Renal pelvis (tissue), 4 donors: ENCODE results near the gene GOLM1. TPM values are rescaled to one million over a fixed set of nuclear protein-coding genes. Genes with fewer than 3 reads are reported as not detected.

Experiments
- DNase-seq: peaks from one replicate; pipeline ENCODE4 v3.0.0-alpha.2; 2013
- polyA plus RNA-seq, 3 donors: library from polyadenylated mRNA; unstranded; fragments of 120-200 nt; gene quantifications; one replicate each; pipeline ENCODE4 v1.2.1, GENCODE V29; 2013; ENCODE audit not compliant: insufficient read length in 3 of 3

The GOLM1 gene
- polyA plus RNA-seq, 3 donors = 142 to 154 (median 148) TPM

DNA sequence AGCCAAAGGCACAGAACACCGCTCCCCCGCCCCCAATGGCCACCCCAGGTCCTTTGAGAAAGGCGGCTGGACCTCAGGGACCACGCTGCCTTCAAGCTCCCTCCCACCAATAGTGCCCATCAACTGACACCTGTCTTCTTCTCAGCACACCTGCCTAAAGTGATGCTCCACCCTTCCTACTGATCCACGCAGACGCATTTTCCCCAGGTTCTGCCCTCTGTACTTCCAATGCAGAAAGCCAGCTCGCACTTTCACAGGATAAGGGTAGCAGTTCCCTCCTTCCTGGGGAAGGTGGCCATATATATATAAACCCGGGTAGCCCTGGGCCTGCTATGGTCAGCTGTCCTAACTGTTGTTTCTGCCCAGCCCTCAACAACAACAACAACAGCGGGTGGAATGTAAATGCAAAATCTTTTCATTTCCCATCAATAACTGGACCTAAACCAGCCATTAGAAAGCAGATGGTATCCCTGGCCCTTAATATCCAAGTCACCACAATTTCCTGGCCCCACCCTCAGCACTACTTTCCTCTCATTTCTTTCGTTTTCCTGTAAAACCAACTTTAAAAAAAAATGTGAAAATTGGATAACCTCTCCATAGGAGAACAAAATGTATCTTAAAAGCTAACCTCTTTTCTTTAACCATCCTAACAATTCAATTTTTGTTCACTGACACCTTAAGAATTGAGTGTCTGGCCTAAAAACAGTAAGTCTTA, 1.7 kb downstream of the GOLM1 start:
- DNase-seq = no peak

DNA sequence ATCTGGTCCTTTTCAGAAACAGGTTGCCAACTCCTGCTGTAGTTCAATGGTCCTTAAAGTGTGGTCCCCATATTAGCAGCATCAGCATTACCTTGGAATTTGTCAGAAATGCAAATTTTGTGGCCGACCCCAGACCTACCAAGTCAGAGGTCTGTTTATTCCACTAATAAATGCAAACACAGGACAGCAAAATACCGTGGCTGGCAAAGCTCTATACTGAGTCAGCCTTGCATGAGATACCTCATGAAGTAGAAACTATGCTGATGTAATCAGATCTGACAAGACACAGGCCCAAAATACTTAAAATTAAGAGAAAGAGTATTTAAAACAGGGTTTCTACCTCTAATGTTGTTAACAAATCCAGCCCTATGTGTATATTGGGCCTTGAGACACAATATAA, 3.0 kb downstream of the GOLM1 start:
- no peak for DNase-seq

DNA sequence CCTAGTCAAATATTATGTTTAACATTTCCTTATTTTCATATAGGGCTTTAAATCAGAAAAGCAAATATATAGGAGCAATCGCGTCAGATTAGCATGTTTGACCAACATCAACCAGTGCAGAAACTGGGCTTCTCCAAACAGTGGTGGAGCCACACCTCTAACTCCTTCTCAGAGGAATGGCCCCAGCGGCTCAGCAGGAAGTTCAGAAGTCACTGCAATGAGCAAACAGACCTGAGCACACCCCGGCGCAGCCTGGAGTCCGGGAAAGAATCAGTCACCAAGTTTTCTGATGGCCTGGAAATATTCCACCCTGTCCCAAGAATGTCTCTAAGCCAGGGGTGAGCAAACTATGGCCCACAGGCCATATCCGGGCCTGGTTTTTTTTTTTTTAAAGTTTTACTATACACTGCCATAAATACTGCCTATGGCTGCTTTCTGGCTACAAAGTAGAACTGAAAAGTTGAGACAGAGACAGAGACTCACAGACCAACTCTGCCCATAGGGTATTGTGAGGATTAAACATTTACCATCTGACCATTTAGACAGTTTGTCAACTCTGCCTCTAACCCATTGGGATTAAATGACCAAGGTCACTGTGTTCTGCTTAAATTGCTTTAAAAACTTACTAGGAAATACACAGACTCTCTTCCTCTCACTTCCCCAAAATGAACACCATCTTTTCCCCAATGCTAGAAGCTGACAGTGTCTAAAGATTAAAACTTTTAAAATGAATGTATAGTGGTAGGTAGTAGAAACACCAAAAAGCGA, 5.4 kb downstream of the GOLM1 start:
- DNase-seq = peak; percentile 36

DNA sequence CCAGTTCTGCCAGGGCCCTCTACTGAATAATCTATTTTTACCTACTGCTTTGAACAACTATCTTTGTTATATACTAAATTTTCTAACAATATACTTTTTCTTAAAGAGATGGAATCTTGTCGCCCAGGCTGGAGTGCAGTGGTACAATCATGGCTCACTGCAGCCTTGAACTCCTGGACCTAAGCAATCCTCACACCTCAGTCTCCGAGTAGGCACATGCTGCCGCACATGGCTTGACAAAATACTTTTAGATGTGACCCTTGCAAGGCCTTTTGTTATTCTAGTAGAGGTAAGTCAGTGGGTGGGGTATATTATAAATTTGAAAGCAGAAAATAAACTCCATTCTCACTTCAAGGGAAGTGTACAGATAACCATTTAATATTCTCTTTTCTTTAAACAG, 7.9 kb downstream of the GOLM1 start:
- DNase-seq = no peak

DNA sequence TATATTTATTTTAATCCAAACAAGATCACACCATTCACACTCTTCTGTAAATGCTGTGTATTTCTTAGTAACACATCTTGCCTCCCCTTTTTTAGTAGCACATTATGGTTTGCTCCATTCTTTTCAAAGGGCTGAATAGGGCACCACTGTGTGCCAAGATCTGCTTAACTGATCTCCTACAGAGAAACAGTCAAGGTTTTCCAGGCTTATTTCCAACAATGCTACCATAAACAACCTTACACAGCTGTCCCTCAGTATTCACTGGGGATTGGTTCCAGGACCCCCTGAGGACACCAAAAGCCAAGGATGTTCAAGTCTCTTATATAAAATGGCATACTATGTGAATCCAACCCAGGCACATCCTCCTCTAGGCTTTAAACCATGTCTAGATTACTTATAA, 16.5 kb downstream of the GOLM1 start:
- no peak for DNase-seq

DNA sequence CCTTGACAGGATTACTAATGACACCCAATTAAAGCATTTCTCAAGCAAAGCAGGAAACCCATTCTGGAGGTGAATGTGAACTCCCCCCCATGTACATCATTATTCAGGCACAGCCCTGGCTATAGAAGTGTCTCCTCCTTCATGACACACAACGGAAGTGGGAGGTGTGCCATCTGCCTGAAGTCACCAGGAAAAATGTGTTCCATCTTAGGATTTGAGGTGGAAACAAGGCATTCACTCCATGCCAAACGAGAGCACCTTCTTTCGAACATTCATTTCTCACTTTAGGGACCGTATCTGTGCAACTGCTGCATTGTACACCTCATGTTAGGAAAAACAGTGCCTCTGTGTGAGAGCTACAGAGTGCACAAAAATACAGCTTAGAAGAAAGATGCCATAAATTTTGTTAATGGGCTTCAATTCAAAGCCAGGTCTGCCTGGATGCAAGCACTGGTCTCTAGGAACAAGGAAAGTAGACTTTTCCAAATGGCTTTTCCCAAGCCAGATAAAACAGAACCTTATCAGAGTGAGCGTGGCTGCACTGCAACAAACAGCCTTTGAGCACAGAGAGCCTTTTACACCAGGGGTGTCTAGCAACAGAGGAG, 19.4 kb downstream of the GOLM1 start:
- DNase-seq = peak; percentile 78

DNA sequence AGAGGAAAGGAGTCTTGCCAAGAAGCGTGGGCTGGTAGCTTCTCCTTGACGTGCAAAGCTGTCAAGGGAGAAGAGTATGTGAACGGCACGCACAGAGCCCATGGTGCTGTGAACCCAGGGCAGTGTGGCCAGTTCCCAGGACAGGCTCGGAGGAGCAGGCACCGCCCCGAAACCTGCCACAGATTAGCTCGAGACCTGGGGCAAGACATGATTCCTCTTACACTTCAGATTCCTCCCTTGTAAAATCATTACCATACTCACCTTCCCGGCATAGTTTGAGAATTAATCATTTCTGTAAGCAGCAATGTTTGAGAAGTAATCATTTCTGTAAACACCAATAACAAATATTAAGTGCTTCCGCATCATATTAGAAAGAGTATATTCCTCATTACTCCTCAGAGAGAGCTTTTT, 19.9 kb downstream of the GOLM1 start:
- DNase-seq = peak; percentile 48

DNA sequence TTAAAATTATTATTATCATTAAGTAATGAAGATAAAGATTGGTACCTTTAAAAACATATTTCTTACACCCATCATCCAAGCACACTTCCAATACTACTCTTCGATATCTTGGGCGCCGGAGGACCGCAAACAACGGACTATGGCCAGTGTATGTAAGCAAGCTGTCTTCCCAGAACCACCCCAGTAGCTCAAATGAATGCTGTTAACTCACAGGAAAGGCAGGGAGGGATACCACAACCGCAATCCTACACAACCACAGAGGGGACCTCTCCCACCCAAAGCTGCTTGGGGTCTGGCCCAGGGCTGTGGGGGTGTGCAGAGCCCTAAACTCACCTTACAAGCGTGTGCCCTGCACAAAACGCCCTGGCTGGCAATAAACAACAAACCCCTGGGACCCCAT, 20.6 kb downstream of the GOLM1 start:
- DNase-seq = no peak

DNA sequence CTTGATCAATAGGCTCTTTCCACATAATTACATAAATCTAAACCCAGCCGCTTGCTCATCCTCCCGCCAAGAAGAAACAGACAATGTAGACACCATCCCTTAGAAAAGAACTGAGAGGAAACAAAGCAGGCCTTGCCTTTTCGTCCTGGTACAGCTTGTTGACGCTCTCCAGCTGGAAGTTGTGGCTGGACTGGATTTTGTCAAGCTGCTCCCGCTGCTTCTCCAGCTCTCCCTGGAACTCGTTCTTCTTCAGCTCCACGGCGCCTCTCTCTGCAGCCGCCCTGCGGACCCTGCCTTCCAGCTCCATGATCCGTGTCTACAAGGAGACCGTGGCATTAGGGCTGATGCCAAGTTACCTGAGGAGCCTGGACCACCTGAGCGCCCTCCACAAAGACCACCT, 22.1 kb downstream of the GOLM1 start:
- peak; percentile 35 for DNase-seq

DNA sequence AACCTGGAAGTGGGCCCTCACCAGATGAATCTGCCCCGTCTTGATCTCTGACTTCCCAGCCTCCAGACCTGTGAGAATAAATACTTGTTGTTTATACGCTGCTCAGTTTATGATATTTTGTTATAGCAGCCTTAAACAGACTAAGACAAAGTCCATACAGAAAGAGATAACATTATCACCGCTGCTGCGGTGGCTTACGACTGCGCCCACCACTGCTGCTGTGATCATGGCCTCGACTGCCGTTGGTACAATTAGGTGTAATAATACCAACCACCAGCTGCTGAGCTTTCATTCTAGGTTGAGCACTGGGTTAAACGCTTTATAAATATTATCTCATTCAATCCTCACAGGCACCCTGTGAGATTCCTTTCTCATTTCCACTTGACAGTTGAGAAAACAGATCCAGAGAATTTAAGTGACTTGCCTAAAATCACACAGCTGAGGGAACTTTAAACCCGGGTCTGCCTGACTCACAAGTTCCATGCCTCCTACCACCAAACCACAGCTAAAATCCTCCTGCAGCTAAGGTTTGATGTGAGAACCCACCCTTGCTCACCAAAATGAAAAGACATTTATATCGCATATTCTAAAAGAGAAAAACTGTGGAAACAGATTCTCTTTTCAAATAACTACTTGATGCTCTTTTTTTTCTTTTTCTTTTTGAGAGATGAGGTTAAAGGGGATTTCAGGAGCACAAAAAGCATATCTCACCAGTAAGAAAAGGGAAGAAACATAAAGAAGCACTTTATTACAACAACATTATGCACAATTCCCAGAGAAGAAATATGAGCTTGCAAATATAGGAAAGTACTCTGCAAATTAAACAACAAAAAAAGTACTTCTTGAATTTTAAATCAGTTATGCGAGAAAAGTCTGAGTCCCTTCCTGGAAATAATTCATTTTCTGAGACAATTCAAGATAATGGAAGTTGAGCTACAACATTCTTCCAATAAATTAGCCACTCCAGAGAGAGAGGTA, 23.9 kb downstream of the GOLM1 start:
- no peak for DNase-seq

DNA sequence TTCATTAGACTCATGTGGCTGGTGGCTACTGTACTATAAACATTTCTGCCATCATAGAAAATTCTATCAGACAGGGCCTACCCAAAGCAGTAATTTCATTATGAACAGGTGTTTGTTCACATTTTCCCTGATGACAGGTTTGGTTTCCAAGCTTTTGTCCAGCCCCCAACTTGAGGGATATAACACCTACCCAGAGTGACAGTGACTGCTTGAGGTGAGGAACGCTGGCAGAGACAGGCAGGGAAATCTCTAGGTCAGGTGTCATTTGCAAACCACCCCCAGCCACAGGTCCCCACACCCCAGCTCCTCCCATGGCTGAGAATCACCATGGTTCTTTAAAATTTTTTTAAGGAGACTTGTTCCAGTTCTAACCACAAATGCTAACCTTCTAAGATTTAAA, 25.5 kb downstream of the GOLM1 start:
- no peak for DNase-seq

DNA sequence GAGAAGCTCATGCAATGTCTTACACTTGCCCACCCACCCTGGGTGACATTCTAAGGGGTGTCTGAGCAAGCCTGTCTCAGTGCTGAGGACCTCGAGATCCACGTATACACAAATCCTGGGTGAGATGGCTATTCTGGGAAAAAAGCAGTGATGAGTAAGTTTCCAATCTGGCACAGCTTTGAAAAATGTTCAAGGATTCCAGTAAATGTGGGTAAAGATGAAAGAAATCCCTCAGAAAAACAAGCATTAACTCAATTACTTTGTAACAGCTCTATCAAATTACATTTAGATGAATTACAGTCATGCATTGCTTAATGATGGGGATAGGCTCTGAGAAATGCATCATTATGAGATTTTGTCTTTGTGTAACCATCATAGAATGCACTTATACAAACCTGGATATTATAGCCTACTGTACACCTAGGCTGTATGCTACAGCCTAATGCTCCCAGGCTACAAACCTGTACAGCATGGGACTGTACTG, 26.9 kb downstream of the GOLM1 start:
- no peak for DNase-seq

DNA sequence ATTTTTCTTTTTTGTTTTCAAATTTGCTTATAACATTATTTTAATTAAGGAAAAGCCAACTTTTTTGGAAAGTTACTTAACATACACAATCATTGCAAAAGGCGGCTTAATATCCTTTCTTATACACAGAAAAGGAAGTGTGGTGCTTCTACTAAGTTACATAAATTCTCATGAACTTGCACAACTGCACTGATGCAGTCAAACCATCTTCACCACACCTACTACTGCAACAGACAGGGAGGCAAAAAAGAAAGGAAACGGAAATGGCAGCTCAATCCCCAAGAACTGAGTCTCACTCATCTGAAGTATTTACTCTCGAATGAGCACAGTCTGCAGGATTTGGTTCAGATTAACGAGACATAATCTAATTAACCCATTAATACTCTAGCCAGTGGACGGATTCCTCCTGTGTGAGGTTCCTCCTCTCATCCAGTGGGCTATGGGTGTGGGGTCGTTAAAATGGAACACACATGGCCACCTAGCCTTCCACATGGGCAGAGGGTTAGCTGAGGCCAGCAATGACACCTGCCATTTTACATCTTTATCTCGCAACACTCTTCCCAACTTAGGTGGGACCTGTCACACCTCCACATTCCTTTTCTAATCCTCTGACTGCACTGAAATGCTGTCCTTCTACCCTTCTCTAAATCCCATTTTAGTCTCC, 30.0 kb downstream of the GOLM1 start:
- DNase-seq = no peak

DNA sequence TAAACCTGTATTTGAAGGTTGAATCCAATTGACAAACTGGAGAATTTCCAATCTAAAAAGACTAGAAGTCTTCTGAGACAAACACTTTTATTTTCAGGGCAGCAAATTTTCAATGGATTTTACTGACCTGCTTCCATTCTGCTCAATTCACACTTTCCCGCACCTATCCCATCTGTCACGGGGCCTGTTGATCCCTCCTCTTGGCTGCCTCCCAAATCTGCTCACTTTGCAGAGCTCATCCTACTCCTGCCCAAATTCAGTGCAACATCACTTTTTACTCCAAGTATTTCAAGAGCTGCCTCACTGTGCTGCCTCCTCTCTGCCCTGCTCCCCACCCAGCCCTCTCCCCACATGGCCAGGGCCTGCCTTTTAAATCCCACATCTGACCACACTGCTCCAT, 35.1 kb downstream of the GOLM1 start:
- DNase-seq = no peak

DNA sequence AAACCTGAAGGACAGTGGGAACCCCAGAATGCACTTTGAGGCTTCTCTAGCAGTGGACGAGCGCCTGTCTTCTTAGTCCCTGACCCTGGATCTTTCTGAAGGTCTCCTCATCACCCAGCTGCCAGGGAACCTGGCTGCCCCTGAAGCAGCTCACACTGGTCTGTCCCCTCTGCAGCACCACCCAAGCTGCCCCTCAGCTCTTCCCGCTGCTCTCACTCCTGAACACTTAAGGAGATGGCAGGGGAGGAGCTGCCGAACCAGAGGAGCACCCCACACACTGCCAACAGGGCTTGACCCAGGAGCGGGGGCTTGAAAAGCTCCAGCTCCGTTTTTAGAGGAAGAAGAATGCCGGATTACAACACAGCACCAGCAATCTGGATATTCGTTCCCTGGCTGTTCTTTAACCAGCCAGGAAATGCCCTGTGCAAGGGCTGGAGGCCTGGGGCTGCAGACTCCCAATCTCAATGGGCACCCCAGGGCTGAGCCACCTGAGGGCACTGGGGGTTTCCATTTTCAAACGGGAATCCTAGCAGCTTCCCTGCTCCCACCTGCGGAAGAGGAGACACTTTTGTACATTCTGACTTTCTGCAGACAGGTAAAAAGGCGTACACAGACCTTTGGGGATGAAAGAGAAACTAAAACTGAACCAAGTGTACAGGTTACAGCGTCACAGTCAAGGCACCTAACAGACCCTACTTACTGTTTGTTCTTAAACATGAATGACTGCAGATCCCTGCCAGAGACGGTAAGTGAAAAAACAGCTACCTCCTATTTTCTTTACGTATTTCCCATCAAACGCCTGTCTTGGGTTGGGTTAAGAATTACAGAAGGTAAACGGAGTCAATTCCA, 36.3 kb downstream of the GOLM1 start:
- DNase-seq = no peak

DNA sequence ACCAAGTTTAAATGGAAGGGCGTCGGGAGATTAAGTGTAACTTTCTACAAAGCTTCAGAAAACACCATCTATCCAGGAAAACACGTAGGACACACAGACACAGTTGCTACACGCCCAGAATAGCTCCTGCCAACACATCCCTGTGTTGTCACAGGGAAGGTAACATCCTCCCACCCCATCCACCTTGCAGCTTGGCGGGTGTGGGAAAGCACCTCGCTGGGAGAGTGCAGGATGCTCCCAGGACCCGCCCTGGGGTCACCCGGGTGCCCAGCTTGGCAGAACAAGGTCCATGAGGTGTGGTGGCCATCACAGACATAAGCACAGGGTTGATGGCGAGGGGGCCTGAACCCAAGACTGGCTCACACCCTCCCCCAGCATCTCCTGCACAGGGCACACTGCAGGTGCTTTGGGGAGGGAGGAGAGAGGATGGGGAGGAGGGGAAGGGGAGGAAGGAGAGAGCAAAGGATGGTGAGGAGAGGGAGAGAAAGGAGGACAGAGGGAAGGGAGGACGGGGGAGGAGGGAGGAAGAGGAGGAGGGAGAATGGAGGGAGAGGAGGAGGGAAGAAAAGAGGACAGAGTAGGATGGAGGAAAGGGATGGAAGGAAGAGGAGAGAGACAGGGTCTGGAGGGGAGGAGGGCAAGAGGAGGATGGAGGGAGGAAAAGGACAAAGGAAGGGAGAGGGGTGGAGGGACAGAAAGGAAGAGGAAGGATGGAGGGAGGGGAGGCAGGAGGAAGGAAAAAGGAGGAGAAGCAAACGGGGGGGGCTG, 37.2 kb downstream of the GOLM1 start:
- no peak for DNase-seq

DNA sequence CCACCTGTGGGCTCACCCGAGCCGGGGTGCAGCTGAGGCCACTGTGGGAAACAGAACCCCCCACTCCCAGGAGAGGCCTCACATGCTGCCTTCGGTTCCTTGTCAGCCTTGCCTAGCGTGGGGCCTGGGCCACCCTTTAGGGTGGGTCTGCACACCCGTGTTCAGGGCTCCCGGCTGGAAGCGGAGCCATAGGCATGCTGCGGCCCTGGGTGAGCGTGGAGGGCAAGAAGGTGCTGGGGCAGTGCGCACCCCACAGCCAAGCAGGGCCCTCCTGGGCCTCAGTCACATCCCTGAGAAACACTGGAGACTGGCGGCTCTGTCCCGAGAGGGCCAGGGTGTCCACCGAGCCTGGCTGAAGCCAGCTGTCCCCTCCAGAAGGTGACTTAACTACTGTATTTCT, 41.9 kb downstream of the GOLM1 start:
- DNase-seq = no peak

DNA sequence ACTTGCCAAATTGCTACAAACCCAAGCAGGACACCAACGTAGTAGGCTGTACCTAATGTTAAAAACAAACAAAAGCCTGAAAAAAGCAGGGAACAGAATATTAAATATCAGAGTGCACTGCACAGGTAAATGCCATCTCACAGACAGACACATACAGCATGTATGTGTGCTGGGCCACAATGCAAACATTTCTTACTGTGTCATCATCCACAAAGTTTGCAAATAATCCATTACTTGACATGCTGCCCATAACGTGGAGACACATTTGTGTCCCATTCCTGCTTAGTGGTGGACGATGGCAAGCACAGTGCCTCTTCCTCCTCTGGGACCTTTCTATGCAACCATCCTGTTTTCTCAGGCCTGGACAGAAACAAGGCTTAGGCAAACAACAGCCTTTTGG, 44.7 kb downstream of the GOLM1 start:
- no peak for DNase-seq
